Right lobe of liver (tissue), 4 donors: Measurements from ENCODE around the gene ABCC2.

Experiments used
- POLR2A ChIP-seq: fragments of 450-650 bp; IDR thresholded peaks from one replicate; pipeline ENCODE4 v1.6.1; 2017; ENCODE audit warnings: antibody characterized with exemption, mild to moderate bottlenecking
- TF ChIP-seq, protein P1 (sequence below), 4 donors: fragments of 200-600 bp in 3 of 4; fragments of 450-650 bp in 1 of 4; IDR thresholded peaks; one replicate each; pipeline versions ENCODE4 v1.5.1 to v1.8.0; 2016 to 2022; ENCODE audit warnings: antibody characterized with exemption in 4 of 4, mild to moderate bottlenecking in 2 of 4
- donor health status: DM: no; HTN: no; CAD: no.
- donor health status: DM: no; HTN: no; CAD: no.
- donor health status: DM: no; HTN: yes; CAD: no.

DNA sequence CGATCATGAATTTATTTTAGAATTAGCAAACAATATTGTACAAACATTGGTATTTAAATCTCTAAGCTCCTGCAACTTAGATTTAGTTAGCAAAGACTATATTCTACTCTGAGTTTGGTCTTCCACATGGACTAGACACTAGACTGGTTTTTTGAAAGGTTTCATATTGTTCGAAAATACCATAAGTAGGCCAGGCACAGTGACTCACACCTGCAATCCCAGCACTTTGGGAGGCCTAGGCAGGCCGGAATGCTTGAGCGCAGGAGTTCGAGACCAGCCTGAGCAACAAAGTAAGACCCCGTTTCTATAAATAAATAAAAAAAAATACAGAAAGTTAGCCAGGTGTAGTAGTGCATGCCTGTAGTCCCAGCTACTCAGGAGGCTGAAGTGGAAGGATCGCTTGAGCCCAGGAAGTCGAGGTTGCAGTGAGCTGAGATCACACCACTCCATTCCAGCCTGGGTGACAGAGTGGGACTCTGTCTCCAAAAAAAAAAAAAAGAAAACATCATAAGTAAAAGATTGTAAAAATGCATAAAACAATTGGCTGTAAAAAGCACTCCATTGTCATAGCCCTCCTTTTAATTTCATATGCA lies 73.1 kb downstream of the ABCC2 start:
- TF ChIP-seq, protein P1, sequence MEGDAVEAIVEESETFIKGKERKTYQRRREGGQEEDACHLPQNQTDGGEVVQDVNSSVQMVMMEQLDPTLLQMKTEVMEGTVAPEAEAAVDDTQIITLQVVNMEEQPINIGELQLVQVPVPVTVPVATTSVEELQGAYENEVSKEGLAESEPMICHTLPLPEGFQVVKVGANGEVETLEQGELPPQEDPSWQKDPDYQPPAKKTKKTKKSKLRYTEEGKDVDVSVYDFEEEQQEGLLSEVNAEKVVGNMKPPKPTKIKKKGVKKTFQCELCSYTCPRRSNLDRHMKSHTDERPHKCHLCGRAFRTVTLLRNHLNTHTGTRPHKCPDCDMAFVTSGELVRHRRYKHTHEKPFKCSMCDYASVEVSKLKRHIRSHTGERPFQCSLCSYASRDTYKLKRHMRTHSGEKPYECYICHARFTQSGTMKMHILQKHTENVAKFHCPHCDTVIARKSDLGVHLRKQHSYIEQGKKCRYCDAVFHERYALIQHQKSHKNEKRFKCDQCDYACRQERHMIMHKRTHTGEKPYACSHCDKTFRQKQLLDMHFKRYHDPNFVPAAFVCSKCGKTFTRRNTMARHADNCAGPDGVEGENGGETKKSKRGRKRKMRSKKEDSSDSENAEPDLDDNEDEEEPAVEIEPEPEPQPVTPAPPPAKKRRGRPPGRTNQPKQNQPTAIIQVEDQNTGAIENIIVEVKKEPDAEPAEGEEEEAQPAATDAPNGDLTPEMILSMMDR (IDR thresholded peaks at IDR 0.05), result no peak
- no peak for TF ChIP-seq POLR2A
